CD1c-positive myeloid dendritic cell (primary cell): ENCODE results near the gene NIM1K.
A peak's percentile ranks its signal among the peaks of the same experiment; 100 is the strongest.
"Not testable (repeated sequence)": the region's sequence is repeated elsewhere in the genome, so short reads cannot be mapped to it uniquely, and the experiment has no call there.

Source experiments
- DNase-seq: peaks from one replicate; pipeline ENCODE4 v3.0.0-alpha.2; 2016; ENCODE audit errors: extremely low spot score

NIM1K gene

GRCh38 chr5:43313035-43313853, 121.2 kb downstream of the NIM1K start, which contains the start of gene HMGCS1:
TSS of gene HMGCS1 (minus strand) at chr5:43313412. CDS start at chr5:43298965, 14,447 bp downstream.
- DNase-seq: peak; percentile 99

GRCh38 chr5:43313854-43314457, 121.9 kb downstream of the NIM1K start:
- DNase-seq: peak; percentile 21

- DNase-seq: no peak
These were observed 122.7 kb downstream of the NIM1K start for GRCh38 chr5:43314724-43315123.

DNA sequence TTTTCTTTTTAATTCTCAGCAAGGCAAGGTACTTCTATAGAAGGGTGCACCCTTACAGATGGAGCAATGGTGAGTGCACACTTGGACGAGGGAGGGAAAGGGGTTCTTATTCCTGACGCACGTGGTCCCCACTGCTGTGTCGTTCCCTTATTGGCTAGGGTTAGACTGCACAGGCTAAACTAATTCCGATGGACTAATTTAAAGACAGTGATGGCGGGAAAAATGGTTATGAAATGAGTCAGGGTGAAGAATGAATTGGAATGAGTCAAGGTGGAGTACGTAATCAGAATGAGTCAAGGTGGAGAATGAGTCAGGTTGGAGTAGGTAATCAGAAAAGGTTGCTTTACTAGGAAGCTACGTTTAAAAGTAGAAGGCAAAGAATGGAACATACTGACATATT, 123.2 kb downstream of the NIM1K start:
- DNase-seq: no peak

DNA sequence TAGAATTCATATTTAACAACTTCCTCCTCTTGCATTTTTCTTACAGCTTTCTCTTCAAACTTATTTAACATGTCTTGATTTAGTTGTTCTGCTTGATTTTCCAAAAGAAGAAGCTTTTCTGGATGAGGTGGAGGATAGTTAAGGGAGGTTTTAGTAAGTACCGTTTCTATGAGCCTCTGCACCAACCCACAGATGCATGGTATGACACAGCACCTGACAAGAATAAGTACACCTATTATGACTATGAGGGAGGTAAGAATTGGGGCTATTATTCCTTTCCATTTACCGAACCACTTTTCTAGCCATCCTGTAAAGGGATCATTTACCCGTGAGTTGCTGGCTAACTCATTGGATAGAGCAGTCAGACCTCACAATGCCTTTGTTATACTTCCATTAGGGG, 123.7 kb downstream of the NIM1K start:
- DNase-seq: no peak

GRCh38 chr5:43316421-43316820, 124.4 kb downstream of the NIM1K start:
- no peak for DNase-seq

DNA sequence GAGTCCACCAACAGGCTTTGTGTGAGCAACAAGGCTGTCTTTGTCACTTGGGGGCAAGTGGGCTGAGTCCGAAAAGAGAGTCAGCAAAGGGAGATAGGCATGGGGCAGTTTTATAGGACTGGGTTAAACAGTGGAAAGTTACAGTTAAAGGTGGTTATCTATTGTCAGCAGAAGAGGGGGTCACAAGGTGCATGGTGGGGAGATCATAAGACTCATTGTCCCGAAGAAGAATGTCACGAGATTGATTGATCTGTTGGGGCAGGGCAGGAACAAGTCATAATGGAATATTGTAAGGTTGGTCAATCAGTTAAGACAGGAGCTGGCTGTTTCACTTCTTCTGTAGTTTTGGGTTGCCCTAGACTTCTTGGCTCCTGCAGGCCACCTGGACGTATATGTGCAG, 128.8 kb downstream of the NIM1K start:
- DNase-seq: no peak

- DNase-seq: not testable (repeated sequence)
These were observed 131.5 kb downstream of the NIM1K start for GRCh38 chr5:43323488-43323887.

DNA sequence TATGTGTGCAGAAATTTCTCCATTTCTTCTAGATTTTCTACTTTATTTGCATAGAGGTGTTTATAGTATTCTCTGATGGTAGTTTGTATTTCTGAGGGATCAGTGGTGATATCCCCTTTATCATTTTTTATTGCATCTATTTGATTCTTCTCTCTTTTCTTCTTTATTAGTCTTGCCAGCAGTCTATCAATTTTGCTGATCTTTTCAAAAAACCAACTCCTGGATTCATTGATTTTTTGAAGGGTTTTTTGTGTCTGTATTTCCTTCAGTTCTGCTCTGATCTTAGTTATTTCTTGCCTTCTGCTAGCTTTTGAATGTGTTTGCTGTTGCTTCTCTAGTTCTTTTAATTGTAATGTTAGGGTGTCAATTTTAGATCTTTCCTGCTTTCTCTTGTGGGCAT, 133.6 kb downstream of the NIM1K start:
- not testable (repeated sequence) for DNase-seq
